Measurements from ENCODE around the gene TOP3B. TPM values are rescaled to one million over a fixed set of nuclear protein-coding genes. Genes with fewer than 3 reads are reported as not detected.

TOP3B gene
- total RNA-seq, 2 experiments from 2014 or later, result 33.6 to 34.0 TPM

DNA sequence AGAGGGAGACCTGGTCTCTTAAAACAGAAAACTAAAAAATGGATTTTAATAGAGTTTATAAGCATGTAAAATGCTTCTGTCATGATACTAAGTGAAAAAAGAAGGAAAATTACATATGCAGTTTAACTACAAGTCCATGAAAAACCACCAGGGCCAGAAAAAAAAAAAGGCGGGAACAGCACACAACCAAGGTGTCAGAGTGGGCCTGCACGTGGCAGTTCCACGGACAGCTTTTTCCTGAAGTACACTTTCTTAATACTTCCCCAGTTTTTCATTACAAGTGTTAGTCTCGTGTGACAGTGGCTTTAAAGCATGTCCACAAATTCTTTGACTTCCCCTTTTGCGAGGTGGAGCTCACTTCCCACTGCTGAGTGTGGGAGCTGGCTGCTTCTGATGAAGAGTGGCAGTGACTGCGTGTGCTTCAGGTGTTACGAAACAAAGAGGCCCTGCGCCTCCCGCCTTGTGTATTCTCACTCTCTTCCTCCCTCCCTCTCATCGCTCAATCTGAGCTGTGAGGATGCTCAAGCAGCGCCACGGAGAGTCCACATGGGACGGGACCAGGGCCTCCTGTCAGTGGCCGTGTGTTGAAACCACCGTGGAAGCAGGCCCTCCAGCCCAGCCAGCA, 46.3 kb downstream of the TOP3B start:
- Mint-ChIP-seq H3K4me3 (no peak overlapping the region), H3K27me3 (no peaks in the 10 kb centered on the region), H3K4me1 (ENCODE audit: low read depth) (peaks cover 20% of the 10 kb centered on the region), H3K36me3 (ENCODE audit: low read depth) (peaks cover 4% of the 10 kb centered on the region), H3K9me3 (no peaks in the 10 kb centered on the region), H3K27ac (no peak overlapping the region)
- ChIA-PET POLR2A (interaction anchor here (0.6 to 1.5 kb wide), 2 partner anchors 15 to 23 kb away, joined by 3 to 5 read pairs; partner anchors contain the start of gene PPM1F), CTCF (interaction anchor here (0.7 to 7.3 kb wide), 7 partner anchors 15 to 223 kb away, joined by 3 to 126 read pairs (median 3); partner anchors contain the start of gene PPM1F)
- TF ChIP-seq, protein P1, sequence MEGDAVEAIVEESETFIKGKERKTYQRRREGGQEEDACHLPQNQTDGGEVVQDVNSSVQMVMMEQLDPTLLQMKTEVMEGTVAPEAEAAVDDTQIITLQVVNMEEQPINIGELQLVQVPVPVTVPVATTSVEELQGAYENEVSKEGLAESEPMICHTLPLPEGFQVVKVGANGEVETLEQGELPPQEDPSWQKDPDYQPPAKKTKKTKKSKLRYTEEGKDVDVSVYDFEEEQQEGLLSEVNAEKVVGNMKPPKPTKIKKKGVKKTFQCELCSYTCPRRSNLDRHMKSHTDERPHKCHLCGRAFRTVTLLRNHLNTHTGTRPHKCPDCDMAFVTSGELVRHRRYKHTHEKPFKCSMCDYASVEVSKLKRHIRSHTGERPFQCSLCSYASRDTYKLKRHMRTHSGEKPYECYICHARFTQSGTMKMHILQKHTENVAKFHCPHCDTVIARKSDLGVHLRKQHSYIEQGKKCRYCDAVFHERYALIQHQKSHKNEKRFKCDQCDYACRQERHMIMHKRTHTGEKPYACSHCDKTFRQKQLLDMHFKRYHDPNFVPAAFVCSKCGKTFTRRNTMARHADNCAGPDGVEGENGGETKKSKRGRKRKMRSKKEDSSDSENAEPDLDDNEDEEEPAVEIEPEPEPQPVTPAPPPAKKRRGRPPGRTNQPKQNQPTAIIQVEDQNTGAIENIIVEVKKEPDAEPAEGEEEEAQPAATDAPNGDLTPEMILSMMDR (IDR thresholded peaks at IDR 0.05), result no peak
- ATAC-seq (no peak), DNase-seq (no peak)
- intact Hi-C loops (cut with micrococcal nuclease), result loop anchor here (5.0 kb wide), 1 partner anchor 224 kb away; no protein-coding TSS in a partner anchor

DNA sequence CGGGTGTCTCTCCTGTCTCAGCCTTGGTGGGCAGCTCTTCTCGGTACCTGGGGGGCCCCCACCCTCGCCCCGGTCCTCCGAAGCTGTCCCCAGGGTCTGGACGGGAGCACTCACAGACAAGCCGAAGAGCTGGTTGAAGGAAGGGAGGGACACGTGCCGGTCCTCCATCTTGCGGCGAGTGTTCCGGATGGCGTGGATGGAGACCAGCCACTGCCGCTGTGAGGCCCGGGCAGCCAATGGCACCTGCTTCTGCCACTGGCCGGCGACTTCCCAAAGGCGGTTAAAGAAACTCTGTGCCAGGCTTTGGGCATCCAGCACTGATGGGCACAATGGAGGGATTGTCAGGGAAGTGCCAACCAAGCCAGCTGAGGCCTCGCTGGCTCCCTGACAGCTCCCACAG, 48.7 kb downstream of the TOP3B start:
- ChIA-PET POLR2A (no interaction called here), CTCF (no interaction called here)
- Mint-ChIP-seq H3K4me1 (ENCODE audit: low read depth) (peaks cover 13% of the 10 kb centered on the region), H3K4me3 (no peak overlapping the region), H3K27me3 (no peaks in the 10 kb centered on the region), H3K9me3 (no peaks in the 10 kb centered on the region), H3K27ac (no peak overlapping the region), H3K36me3 (ENCODE audit: low read depth) (no peaks in the 10 kb centered on the region)
- intact Hi-C loops (cut with micrococcal nuclease), result no loop called here
- ATAC-seq (no peak), DNase-seq (no peak)
- TF ChIP-seq, protein P1 (IDR thresholded peaks at IDR 0.05), result no peak

DNA sequence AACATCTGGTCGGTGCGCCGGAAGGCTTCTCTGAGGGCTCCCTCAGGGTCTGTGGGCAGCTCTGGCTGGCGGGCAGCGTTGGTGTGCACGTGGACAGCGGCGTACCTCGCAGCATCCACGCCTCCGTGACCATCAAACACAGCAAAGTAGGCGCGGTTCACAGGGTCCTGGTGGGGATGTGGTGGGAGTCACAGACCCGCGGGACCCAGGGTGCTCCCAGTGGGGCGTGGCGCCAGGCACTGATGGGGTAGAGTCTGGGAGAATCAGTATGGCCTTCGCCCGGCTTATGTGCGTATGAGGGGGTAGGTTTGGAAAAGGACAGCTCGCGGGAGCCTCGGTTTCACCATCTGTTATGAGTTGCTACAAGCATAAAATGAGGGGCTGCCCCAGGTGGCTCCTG, 49.2 kb downstream of the TOP3B start:
- peaks cover 9% of the 10 kb centered on the region for H3K4me1 Mint-ChIP-seq (ENCODE audit: low read depth)
- ChIA-PET CTCF (no interaction called here), POLR2A (no interaction called here)
- no peak overlapping the region for H3K27ac Mint-ChIP-seq
- intact Hi-C loops (cut with micrococcal nuclease), result no loop called here
- H3K4me3 Mint-ChIP-seq, result no peak overlapping the region
- H3K9me3 Mint-ChIP-seq, result no peaks in the 10 kb centered on the region
- H3K36me3 Mint-ChIP-seq (ENCODE audit: low read depth), result no peaks in the 10 kb centered on the region
- no peaks in the 10 kb centered on the region for H3K27me3 Mint-ChIP-seq
- TF ChIP-seq, protein P1 (IDR thresholded peaks at IDR 0.05), result no peak
- no peak for DNase-seq
- no peak for ATAC-seq

DNA sequence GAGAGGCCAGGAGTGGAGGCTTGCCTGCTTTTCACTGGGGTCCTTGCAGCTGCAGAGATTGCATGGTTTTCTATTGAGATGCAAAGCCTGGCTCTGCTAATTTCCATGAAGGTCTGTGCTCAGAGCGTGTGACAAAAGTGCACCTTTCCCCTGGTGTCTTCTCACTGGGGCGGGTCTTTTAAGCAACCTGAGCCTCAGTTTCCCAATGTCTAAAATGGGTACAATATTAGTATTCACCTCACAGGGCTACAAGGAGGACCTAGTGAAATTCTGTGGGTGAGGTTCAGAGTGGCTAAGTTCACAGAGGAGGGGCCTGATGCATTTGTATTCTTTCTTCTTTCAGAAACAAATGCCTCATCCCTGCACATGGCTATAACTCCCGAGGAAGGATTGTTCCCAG, 50.2 kb downstream of the TOP3B start:
- intact Hi-C loops (cut with micrococcal nuclease), result no loop called here
- Mint-ChIP-seq H3K27me3 (no peaks in the 10 kb centered on the region), H3K9me3 (no peaks in the 10 kb centered on the region), H3K27ac (no peak overlapping the region), H3K36me3 (ENCODE audit: low read depth) (no peaks in the 10 kb centered on the region), H3K4me1 (ENCODE audit: low read depth) (no peaks in the 10 kb centered on the region), H3K4me3 (no peak overlapping the region)
- DNase-seq (no peak), ATAC-seq (no peak)
- ChIA-PET POLR2A (no interaction called here), CTCF (interaction anchor here (0.6 to 0.8 kb wide), 2 partner anchors 20 to 219 kb away, joined by 3 read pairs; partner anchors contain the start of gene PPM1F)
- TF ChIP-seq, protein P1 (IDR thresholded peaks at IDR 0.05), result no peak

DNA sequence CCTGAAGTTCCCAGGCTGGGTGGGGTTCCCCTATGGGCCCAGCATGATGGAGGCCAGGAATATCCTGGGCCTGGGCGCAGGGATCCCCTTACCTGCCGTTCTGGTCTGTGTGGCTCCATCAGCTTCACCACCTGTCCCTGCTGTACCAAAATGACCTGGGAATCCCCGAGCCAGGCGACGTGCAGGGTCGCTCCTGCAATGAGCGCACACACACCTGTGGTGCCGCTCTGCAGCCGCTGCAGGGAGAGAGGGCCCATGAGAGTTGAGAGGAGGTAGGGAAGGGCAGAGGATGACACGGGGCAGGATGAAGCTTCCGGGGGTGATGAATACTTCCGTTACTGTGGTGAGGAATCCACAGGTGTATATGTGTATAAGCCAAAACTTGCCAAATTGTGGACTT, 51.5 kb downstream of the TOP3B start:
- ATAC-seq, result no peak
- Mint-ChIP-seq H3K4me3 (no peak overlapping the region), H3K9me3 (no peaks in the 10 kb centered on the region), H3K36me3 (ENCODE audit: low read depth) (no peaks in the 10 kb centered on the region), H3K4me1 (ENCODE audit: low read depth) (no peaks in the 10 kb centered on the region), H3K27me3 (no peaks in the 10 kb centered on the region), H3K27ac (no peak overlapping the region)
- ChIA-PET POLR2A (no interaction called here), CTCF (no interaction called here)
- no peak for DNase-seq
- TF ChIP-seq, protein P1 (IDR thresholded peaks at IDR 0.05), result no peak
- intact Hi-C loops (cut with micrococcal nuclease), result no loop called here
